Osteoblast (primary cell): Measurements from ENCODE around the gene AZI2. TPM values are rescaled to one million over a fixed set of nuclear protein-coding genes. Genes with fewer than 3 reads are reported as not detected.

Experiments used
- DNase-seq: peaks from one replicate; pipeline ENCODE4 v3.0.0; 2011; ENCODE audit warnings: low spot score, mixed read lengths; ENCODE audit not compliant: insufficient read length; ENCODE audit errors: missing footprints
- H2AFZ ChIP-seq: 2 replicates; pipeline ENCODE4 v1.6.0; 2011; ENCODE audit warnings: mild to moderate bottlenecking, low read length
- H3K27ac ChIP-seq: 2 replicates; pipeline ENCODE4 v1.5.1; 2011; ENCODE audit warnings: mild to moderate bottlenecking, low read depth, low read length, moderate library complexity
- H3K27me3 ChIP-seq: 2 replicates; pipeline ENCODE4 v1.6.0; 2012; ENCODE audit warnings: mild to moderate bottlenecking, control low read depth, inconsistent platforms, low read length, moderate library complexity; ENCODE audit not compliant: insufficient read depth
- H3K36me3 ChIP-seq: 2 replicates; pipeline ENCODE4 v1.5.1; 2011; ENCODE audit warnings: mild to moderate bottlenecking, low read length, control low read depth, moderate library complexity; ENCODE audit not compliant: insufficient read depth
- H3K4me1 ChIP-seq: 2 replicates; pipeline ENCODE4 v1.5.1; 2011; ENCODE audit warnings: mild to moderate bottlenecking, low read length, control low read depth, moderate library complexity; ENCODE audit not compliant: insufficient read depth
- H3K4me2 ChIP-seq: 2 replicates; pipeline ENCODE4 v1.6.0; 2011; ENCODE audit warnings: mild to moderate bottlenecking, low read length; ENCODE audit not compliant: insufficient read depth
- H3K4me3 ChIP-seq: fragments of 200-600 bp; sonication (generic); 3 replicates; pipeline ENCODE4 v1.5.1; 2012; ENCODE audit warnings: mild to moderate bottlenecking, low read length, inconsistent platforms; ENCODE audit not compliant: insufficient read depth
- H3K79me2 ChIP-seq: 2 replicates; pipeline ENCODE4 v1.6.0; 2012; ENCODE audit warnings: mild to moderate bottlenecking, low read length, control low read depth, inconsistent platforms; ENCODE audit not compliant: insufficient read depth
- H3K9me3 ChIP-seq: 2 replicates; pipeline ENCODE4 v1.5.1; 2011; ENCODE audit warnings: low read depth, low read length, control low read depth
- H4K20me1 ChIP-seq: 2 replicates; pipeline ENCODE4 v1.6.0; 2012; ENCODE audit warnings: mild to moderate bottlenecking, low read length, control low read depth; ENCODE audit not compliant: insufficient read depth
- total RNA-seq: library from RNA; depleted of rRNA; stranded (reverse); fragments of >200 nt; gene quantifications from 2 replicates; pipeline ENCODE4 v1.2.3, GENCODE V29; 2012
- TF ChIP-seq, protein P1 (sequence below): IDR thresholded peaks from 2 replicates; pipeline ENCODE4 v1.5.1; 2011; ENCODE audit warnings: mild to moderate bottlenecking, low read depth, low read length, moderate library complexity; ENCODE audit errors: extremely low read depth

Gene AZI2
- total RNA-seq, 1 donor, result 149 TPM

DNA sequence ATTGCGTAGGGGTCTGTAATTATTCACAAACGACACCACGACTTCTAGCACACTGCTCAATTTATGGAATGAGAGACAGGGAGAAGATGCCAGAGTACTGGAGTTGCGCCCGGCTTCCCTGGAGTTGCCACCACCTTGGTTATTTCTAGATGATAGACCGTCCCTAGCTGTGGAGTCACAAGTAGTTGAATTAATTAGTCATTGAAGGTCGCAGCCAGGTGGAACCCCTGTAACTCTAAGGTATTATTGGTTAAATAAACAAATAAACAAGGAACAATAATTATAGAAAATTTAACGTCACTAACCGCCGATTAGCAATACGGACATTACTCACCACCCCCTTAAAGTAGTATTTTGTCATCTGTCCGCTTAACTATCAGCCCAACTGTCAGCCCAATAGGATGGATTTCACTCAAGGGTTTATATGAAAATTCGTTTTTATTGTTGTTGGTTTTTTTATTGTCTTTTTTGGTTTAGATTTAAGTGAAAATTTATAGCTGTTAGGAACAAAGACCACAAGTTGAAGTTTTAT is 911 bp upstream of the AZI2 start:
- Histone ChIP-seq H3K79me2 (peaks cover 63% of the 10 kb centered on the region), H3K4me1 (peaks cover 24% of the 10 kb centered on the region), H2AFZ (peak overlapping the region; percentile 95), H3K27me3 (no peaks in the 10 kb centered on the region), H3K9me3 (no peaks in the 10 kb centered on the region), H3K4me3 (peak overlapping the region; percentile 86), H3K36me3 (no peaks in the 10 kb centered on the region), H3K27ac (peak overlapping the region; percentile 98), H4K20me1 (no peaks in the 10 kb centered on the region), H3K4me2 (peak overlapping the region; percentile 99)
- DNase-seq, result no peak
- TF ChIP-seq, protein P1, sequence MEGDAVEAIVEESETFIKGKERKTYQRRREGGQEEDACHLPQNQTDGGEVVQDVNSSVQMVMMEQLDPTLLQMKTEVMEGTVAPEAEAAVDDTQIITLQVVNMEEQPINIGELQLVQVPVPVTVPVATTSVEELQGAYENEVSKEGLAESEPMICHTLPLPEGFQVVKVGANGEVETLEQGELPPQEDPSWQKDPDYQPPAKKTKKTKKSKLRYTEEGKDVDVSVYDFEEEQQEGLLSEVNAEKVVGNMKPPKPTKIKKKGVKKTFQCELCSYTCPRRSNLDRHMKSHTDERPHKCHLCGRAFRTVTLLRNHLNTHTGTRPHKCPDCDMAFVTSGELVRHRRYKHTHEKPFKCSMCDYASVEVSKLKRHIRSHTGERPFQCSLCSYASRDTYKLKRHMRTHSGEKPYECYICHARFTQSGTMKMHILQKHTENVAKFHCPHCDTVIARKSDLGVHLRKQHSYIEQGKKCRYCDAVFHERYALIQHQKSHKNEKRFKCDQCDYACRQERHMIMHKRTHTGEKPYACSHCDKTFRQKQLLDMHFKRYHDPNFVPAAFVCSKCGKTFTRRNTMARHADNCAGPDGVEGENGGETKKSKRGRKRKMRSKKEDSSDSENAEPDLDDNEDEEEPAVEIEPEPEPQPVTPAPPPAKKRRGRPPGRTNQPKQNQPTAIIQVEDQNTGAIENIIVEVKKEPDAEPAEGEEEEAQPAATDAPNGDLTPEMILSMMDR, result no peak

DNA sequence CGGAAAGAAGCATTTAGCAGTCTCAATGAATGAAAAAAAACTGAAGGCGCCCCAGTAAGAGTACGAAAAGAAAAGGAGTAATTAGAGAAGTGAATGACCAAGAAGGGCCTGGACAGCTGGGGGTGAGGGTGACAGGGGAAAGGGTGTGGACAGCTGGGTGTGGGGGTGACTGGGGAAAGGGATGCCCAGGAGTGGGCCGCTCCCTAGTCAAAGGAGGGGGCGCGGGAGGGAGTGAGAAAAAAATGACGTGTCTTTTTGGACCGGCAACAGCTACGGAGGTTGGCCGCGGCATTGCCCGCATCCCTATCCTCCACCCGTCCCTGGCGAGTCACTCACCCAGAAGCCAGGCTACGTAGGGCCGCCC is 377 bp downstream of the AZI2 start:
- Histone ChIP-seq H3K9me3 (no peaks in the 10 kb centered on the region), H3K27ac (peak overlapping the region; percentile 98), H3K27me3 (no peaks in the 10 kb centered on the region), H3K4me3 (peak overlapping the region; percentile 86), H4K20me1 (no peaks in the 10 kb centered on the region), H2AFZ (peak overlapping the region; percentile 71), H3K36me3 (no peaks in the 10 kb centered on the region), H3K79me2 (peaks cover 71% of the 10 kb centered on the region), H3K4me1 (peaks cover 25% of the 10 kb centered on the region), H3K4me2 (peak overlapping the region; percentile 99)
- no peak for DNase-seq
- TF ChIP-seq, protein P1, result no peak

DNA sequence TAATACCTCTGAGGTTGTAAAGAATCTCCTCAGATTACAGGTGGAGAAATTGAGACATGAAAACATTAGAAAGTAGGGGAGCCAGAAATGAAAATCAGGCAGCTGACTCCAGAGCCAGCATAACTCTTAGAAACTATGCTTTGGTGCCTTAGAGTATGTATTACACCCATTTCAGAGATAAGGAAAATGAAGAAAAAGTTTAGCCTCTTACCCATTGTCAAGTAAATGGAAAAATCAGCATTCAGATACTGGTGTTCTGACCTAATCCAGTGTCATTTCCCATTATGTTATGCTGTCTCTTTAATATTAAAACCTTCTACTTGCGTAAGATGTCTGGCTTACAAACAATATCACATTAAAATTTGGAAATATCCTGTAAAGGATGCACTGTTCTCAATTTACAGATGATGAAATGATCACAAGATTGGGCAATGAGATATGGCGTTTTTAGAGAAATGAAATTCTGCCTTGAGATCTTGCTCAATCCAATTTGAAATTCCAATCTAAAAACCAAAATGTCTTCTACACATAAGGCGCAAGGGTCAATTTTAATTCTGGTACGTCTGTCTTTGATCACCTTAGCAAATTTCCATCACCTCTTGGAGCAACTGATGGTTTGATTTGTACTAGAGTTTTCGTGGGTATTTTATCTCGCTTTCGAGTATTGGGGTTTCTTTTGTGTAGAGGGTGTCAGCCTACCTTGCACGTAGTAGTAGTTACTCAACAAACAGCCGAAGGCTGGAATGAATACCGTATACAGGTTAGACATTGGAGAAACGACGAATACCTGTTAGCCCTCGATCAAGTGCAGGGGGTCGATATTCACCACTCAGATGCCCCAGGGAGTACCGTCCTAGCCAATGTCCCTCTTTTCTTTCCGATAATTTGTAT is 1.0 kb downstream of the AZI2 start:
- H3K36me3 ChIP-seq, result no peaks in the 10 kb centered on the region
- TF ChIP-seq, protein P1, result no peak
- peak overlapping the region; percentile 99 for H3K4me2 ChIP-seq
- H3K27me3 ChIP-seq, result no peaks in the 10 kb centered on the region
- no peaks in the 10 kb centered on the region for H4K20me1 ChIP-seq
- peaks cover 78% of the 10 kb centered on the region for H3K79me2 ChIP-seq
- H3K9me3 ChIP-seq, result no peaks in the 10 kb centered on the region
- no peak for DNase-seq
- peak overlapping the region; percentile 98 for H3K27ac ChIP-seq
- peaks cover 31% of the 10 kb centered on the region for H3K4me1 ChIP-seq
- H2AFZ ChIP-seq, result peak overlapping the region; percentile 71
- peak overlapping the region; percentile 86 for H3K4me3 ChIP-seq

- no peak for DNase-seq
- Histone ChIP-seq H3K36me3 (no peaks in the 10 kb centered on the region), H3K79me2 (peaks cover 75% of the 10 kb centered on the region), H3K4me2 (peak overlapping the region; percentile 99), H3K4me1 (peaks cover 41% of the 10 kb centered on the region), H4K20me1 (no peaks in the 10 kb centered on the region), H2AFZ (no peak overlapping the region), H3K27me3 (no peaks in the 10 kb centered on the region), H3K27ac (no peak overlapping the region), H3K9me3 (no peaks in the 10 kb centered on the region), H3K4me3 (no peak overlapping the region)
- TF ChIP-seq, protein P1, result no peak
Observed at GRCh38 chr3:28345690-28346089, 2.9 kb downstream of the AZI2 start.
